K562 (cell line): Measurements from ENCODE around the gene SOX2. TPM values are rescaled to one million over a fixed set of nuclear protein-coding genes. Genes with fewer than 3 reads are reported as not detected.

Experiments used
- JUN ChIP-seq, 2 experiments: sonication (generic) in 1 of 2; formaldehyde crosslinking in 1 of 2; IDR thresholded peaks; 2 replicates each; pipeline versions ENCODE4 v1.6.1 to v1.8.0; 2012 to 2022; ENCODE audit warnings: borderline replicate concordance in 2 of 2, mild to moderate bottlenecking in 2 of 2, improper control_type of control experiment in 1 of 2, low read depth in 1 of 2, low read length in 1 of 2, missing genetic modification reagents in 1 of 2
- RAD21 ChIP-seq, 2 experiments: fragments of 250-450 bp in 1 of 2; fragments of 450-650 bp in 1 of 2; sonication (Bioruptor Pico) in 1 of 2; formaldehyde crosslinking in 1 of 2; IDR thresholded peaks in 1 of 2; conservative IDR thresholded peaks in 1 of 2; 2 replicates each; pipeline versions ENCODE4 v1.4.0 to v1.8.0; 2020 to 2022; ENCODE audit warnings: mild to moderate bottlenecking in 2 of 2, moderate library complexity in 1 of 2
- STAG1 ChIP-seq: sonication (generic); formaldehyde crosslinking; IDR thresholded peaks from 2 replicates; pipeline ENCODE4 v1.5.0; 2020; ENCODE audit warnings: missing genetic modification reagents, borderline replicate concordance
- polyA plus RNA-seq, 8 experiments: library from polyadenylated mRNA; depleted of rRNA in 4 of 8; stranded (reverse) in 5 of 8; unstranded in 3 of 8; fragments of >200 nt; fragmentation: Nextera tagmentation in 2 of 8; fragmentation: Illumina TruSeq in 1 of 8; extraction: Ambion mirVana in 2 of 8; extraction: Trizol in 1 of 8; gene quantifications; 2 replicates each; pipeline versions ENCODE4 v1.2.1 to v1.2.3, GENCODE V29; 2011 to 2014; ENCODE audit warnings: inconsistent platforms in 1 of 8, missing spikeins in 1 of 8
- total RNA-seq, 7 experiments: library from RNA; depleted of rRNA in 6 of 7; stranded (reverse); fragments of >200 nt in 6 of 7; fragmentation: Illumina TruSeq in 2 of 7; extraction: Trizol in 2 of 7; gene quantifications; 2 replicates each; pipeline versions ENCODE4 v1.2.1 to v1.2.3, GENCODE V29; 2011 to 2021; ENCODE audit warnings: low replicate concordance in 1 of 7
- TF ChIP-seq, protein P1 (sequence below): fragments of 250-450 bp; sonication (Bioruptor Pico); IDR thresholded peaks from 2 replicates; pipeline ENCODE4 v1.5.0; 2021; ENCODE audit warnings: mild to moderate bottlenecking, moderate library complexity
- TF ChIP-seq, protein P2 (sequence below): sonication (generic); formaldehyde crosslinking; IDR thresholded peaks from 2 replicates; pipeline ENCODE4 v1.9.0; 2022; ENCODE audit warnings: mild to moderate bottlenecking, missing genetic modification reagents

Gene SOX2
- total and polyA plus RNA-seq, 9 of the 15 experiments (the other 6 are each of a cell fraction or from before 2014, with no cell fraction given), result 0.07 TPM; not detected in 8

DNA sequence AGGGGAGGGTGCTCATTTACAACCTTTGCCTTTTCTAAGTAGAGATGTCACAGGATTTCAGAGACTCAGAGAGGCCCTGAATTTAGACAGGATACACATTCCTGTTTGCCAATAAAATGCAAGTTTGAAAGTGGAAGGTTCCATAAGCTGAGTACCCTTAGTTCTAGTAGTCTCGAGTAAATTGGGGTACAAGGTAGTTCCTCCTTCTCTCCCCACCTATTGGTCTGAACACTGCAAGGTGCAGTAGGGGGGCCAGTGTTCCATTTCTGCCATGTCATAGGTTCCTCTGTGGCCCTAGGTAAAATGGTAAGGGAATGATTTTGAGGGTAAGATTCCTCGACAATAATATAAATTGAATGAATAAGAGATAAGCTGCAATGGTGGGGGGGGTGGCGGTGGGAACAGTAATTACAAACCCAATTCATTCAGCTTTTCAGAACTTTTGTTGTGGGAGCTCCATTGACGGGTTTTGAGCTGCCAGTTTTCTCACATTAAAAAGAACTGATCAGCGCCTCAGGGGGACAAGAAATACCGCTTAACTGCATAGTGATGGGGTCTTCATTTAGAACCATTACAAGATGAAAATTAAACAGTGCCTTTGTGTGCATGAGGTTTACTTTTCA lies 5.9 kb downstream of the SOX2 start (continued):
- TF ChIP-seq, protein P1, sequence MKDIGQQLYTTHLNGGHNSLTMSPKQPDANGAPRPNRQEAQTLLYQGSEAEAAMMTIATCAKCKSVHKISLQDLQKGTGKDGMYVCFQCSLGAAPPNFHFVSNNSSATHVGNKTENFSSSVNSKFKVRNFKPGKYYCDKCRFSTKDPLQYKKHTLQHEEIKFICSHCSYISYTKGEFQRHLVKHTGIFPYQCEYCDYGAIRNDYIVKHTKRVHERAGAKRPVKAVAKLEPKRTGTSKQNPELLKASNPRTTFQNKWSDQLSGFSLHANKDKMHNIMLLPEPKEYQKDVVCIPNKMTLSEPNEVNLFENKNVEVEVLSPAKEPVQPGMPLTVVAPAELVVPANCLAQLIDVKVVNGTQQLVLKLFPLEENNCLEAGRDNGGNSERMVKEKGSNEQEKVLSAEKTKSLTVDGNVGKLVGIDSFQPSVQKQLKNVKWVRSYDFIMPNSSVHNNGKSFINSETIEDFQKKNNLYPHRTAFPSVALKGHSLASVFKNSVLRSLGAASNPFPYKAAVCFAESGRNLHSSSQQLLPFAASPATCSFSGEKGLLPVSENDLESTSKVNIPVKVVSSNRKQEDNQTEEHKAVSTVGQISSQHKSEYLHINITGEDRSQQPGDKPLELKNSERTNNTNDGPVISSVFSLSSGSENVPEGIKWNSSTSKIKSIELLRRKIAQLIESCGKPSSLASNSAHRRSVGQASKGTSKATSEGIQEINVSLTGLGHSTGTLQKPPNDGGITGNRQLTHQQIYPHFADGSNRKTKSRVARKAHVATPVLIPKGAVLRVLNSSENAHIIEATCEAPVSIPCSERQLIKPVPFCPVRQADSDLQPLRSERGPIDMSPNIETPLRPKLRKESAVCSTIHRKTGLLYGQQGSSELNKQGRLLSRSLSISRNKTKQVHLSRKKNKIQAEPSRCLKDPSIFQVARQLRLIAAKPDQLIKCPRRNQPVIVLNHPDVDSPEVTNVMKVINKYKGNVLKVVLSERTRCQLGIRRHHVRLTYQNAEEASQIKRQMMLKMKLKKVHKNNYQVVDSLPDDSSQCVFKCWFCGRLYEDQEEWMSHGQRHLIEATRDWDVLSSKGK, result no peak
- TF ChIP-seq, protein P2, sequence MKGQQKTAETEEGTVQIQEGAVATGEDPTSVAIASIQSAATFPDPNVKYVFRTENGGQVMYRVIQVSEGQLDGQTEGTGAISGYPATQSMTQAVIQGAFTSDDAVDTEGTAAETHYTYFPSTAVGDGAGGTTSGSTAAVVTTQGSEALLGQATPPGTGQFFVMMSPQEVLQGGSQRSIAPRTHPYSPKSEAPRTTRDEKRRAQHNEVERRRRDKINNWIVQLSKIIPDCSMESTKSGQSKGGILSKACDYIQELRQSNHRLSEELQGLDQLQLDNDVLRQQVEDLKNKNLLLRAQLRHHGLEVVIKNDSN (CRISPR knock-in tag), result no peak
- TF ChIP-seq RAD21 (CRISPR knock-in tag; conservative IDR thresholded peaks at IDR 0.05 in 1 of 2, IDR thresholded peaks at IDR 0.05 in 1 of 2), result no peak
- TF ChIP-seq JUN (IDR thresholded peaks at IDR 0.05; ENCODE audit: borderline replicate concordance, low read depth, low read length), result no peak
- no peak for TF ChIP-seq JUN (CRISPR knock-in tag; IDR thresholded peaks at IDR 0.05; ENCODE audit: borderline replicate concordance)
- TF ChIP-seq STAG1 (CRISPR knock-in tag), result no peak
